Jurkat, Clone E6-1 (cell line): ENCODE data around the gene FBXO22. TPM values are rescaled to one million over a fixed set of nuclear protein-coding genes. Genes with fewer than 3 reads are reported as not detected.
"Not testable (repeated sequence)": the region's sequence is repeated elsewhere in the genome, so short reads cannot be mapped to it uniquely, and the experiment has no call there.

Experiments used
- DNase-seq: peaks from one replicate; pipeline ENCODE4 v3.0.0-alpha.2; 2011; ENCODE audit warnings: low read depth, low spot score
- H3K4me3 ChIP-seq: 2 replicates; pipeline ENCODE4 v1.5.1; 2011; ENCODE audit warnings: mild to moderate bottlenecking, low read length, control low read depth, moderate library complexity
- polyA plus RNA-seq: library from polyadenylated mRNA; unstranded; fragments of >200 nt; gene quantifications from one replicate; pipeline ENCODE4 v1.2.1, GENCODE V29; 2012; ENCODE audit warnings: missing spikeins; ENCODE audit not compliant: insufficient read length, insufficient read depth

FBXO22 gene
- polyA plus RNA-seq = 81.6 TPM

DNA sequence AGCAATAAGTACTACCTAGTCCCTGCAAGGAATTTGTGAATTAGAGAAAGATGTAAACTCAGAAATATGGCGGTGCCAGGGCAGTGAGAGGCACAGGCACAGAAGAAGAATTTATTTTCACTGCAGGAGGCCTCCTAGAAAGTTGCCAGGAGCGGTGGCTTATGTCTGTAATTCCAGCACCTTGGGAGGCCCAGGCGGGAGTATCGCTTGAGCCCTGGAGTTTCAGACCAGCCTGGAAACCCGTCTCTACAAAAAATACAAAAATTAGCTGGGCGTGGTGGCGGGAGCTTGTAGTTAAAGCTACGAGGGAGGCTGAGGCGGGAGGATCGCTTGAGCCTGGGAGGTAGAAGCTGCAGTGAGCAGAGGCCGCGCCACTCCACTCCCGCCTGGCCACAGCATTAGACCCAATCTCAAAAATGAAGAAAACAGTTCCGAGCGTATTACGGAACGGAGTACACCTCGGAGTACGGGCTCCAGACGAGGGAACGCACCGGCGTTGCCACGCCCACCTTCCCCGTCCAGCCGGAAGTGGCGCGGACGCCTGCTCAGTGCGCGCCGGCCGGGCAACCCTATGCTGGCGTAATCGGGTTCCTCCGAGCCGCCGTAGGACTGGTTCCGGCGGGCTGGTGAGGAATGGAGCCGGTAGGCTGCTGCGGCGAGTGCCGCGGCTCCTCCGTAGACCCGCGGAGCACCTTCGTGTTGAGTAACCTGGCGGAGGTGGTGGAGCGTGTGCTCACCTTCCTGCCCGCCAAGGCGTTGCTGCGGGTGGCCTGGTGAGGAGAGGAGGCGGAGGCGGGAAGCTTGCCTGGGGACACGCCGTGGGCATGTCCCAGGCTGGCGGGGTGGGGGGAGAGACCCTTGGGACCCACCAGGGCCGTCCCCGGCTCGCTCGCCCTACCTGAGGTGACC, at the start of gene FBXO22:
TSS of gene FBXO22 (plus strand) at position 548 of the 909 bp plus-strand sequence. CDS start at position 634, 86 bp downstream.
- H3K4me3 ChIP-seq = peak within 1 kb of the TSS; percentile 86
- DNase-seq = peak; percentile 80

GRCh38 chr15:75857886-75858285, 45.8 kb upstream of the FBXO22 start:
- DNase-seq = no peak
- no peak overlapping the region for H3K4me3 ChIP-seq

GRCh38 chr15:75861750-75862402, 41.8 kb upstream of the FBXO22 start:
- no peak overlapping the region for H3K4me3 ChIP-seq
- DNase-seq = no peak

DNA sequence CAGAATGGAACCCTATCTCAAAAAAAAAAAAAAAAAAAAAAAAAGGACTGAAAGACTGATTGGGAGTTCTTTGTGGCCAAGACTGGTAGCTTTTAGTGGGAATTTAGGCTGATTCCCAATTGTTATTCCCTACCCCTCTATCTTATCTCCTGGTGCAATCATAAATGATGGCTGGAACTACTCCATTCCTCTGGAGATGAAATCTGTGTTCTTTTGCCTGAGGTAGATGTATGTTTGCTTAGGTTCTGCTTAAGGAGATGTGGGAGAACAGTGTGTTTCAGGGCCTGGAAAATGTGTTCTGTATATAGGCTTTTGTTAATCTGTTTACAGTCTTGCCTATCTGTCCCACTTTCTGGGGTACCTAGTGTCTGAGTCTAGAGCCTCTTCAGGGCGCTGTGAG, 40.9 kb upstream of the FBXO22 start:
- DNase-seq = no peak
- no peak overlapping the region for H3K4me3 ChIP-seq

- no peak overlapping the region for H3K4me3 ChIP-seq
- peak; percentile 51 for DNase-seq
These were observed 39.2 kb upstream of the FBXO22 start for GRCh38 chr15:75864213-75865059.

DNA sequence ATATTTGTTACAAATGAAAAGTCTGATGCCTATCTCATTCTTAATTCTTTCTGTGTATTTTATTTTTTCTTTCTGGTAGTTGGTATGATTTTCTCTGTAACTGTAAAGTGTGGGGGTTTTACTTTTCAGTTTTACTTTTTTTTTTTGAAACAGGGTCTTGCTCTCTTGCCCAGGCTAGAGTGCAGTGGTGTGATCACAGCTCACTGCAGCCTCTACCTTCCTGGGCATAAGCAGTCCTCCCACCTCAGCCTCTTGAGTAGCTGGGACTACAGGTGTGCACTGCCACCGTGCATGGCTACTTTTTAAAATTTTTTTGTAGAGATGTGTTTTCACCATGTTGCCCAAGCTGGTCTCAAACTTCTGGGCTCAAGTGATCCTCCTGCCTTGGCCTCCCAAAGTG, 37.6 kb upstream of the FBXO22 start:
- DNase-seq, H3K4me3 ChIP-seq: not testable (repeated sequence)

GRCh38 chr15:75866916-75867315, 36.8 kb upstream of the FBXO22 start:
- H3K4me3 ChIP-seq = no peak overlapping the region
- DNase-seq = no peak

DNA sequence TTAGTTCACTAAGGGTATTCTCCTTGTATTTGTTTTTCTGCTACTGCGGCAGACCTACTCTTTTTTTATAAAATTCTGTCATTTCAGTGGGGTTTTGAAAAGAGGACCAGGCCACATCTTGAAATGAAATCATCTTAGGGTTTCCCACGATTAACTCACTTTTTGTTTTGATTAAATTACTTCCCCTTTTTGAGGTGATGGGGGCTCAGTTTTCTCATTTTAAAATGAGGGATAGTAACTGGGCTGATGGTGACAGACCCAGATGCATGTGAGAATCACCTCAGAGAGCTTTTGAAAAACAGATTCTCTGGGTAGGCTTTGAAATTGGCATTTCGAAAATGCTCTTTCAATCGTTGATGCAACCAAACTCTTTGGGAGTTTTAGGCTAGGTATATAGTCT, 36.2 kb upstream of the FBXO22 start:
- no peak overlapping the region for H3K4me3 ChIP-seq
- DNase-seq = no peak

DNA sequence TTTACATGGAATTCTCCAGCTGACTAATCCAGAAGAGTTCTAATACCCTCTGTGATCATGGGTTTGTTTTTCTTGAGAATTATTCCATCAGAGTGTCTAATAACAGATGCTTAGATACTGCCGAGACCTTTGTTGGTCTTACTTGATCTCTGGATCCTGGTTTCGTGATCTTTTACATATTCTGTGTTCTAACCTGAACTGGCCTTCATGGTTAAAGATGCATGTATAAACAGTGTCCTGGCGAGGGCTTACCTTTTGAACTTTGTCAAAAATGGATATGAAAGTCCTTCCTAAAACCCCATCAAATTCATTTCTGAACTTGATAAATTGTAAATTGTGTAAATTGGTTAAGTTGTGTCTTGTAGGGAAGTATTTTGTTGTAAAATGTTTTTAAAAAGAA, 35.7 kb upstream of the FBXO22 start:
- H3K4me3 ChIP-seq = no peak overlapping the region
- DNase-seq = no peak

- no peak for DNase-seq
- H3K4me3 ChIP-seq = no peak overlapping the region
These were observed 34.2 kb upstream of the FBXO22 start for GRCh38 chr15:75869446-75869845.

DNA sequence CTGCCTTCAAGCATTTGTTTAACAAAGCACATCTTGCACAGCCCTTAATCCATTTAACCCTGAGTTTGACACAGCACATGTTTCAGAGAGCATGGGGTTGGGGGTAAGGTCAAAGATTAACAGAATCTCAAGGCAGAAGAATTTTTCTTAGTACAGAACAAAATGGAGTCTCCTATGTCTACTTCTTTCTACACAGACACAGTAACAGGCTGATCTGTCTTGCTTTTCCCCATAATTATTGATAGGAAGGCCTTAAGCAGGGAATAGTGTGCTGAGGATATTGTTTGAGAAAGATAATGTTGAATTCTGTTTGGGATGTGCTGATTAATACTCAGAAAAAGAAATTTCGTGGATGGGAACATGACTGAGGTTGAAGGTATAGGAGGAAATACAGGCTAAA, 32.1 kb upstream of the FBXO22 start:
- DNase-seq, H3K4me3 ChIP-seq: not testable (repeated sequence)

GRCh38 chr15:75872403-75872990, 31.2 kb upstream of the FBXO22 start:
- no peak overlapping the region for H3K4me3 ChIP-seq
- DNase-seq = no peak

DNA sequence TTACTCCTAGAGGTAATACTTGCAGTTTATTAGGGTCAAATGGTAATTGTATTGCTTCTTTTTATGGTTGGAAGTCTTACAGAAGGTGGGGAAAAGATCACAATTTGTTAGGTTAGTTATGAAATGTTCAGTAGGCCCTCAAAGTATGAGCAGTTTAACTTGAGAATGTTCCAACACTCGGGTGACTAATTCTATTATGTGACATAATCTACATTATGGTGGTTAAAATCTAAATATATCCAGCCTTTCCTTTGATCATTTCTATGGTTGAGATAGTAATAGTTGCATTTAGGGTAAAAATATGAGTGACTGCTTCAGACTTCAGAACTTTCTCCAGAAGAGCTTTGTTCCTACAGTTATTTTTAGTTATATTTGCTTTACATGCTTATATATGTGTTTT, 19.6 kb upstream of the FBXO22 start:
- no peak for DNase-seq
- no peak overlapping the region for H3K4me3 ChIP-seq

DNA sequence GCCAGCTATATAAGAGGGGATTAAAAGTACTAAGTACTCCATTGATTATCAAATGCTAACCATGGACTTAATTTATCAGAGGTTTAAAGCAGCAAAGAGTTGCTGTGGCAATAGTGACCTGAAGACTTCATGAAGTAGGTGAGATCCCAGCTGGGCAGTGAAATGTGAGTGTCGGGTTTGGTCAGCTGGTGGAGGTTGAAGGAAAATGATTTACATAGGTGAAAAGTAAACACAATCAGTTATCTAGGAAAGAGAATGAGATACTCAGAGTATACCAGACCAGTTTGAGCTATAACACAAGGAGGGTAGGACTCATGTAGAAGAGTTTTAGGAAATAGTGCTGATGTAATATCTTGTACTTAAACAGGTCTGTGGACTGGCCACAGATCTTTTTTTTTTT, 16.5 kb upstream of the FBXO22 start:
- no peak for DNase-seq
- no peak overlapping the region for H3K4me3 ChIP-seq

DNA sequence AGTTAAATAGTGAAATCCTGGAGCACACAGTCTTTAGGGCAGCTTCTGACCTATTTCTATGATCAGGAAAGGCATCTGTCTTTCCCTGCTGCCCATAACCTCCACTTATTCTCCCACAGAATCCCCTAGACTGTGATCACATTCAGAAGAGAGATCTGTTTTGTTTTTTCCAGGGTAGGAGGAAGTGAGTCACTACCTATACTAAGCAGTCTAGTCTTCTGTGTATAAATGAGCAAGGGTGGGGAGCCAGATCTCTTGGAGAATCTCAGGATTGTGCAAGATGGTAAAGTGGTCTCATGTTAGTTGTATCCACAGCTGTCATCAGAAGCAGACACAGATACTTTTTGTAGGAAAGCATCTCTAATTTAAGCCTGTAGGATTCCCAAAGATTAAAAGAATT, 11.8 kb upstream of the FBXO22 start:
- no peak for DNase-seq
- H3K4me3 ChIP-seq = no peak overlapping the region

GRCh38 chr15:75895731-75896130, 7.9 kb upstream of the FBXO22 start:
- no peak for DNase-seq
- H3K4me3 ChIP-seq = no peak overlapping the region

- DNase-seq = peak; percentile 21
- H3K4me3 ChIP-seq = no peak overlapping the region
These were observed 3.1 kb upstream of the FBXO22 start for GRCh38 chr15:75900577-75900976.

GRCh38 chr15:75902129-75902557, 1.5 kb upstream of the FBXO22 start:
- H3K4me3 ChIP-seq = no peak overlapping the region
- DNase-seq = no peak

- no peak overlapping the region for H3K4me3 ChIP-seq
- no peak for DNase-seq
These were observed 1.6 kb downstream of the FBXO22 start for GRCh38 chr15:75905231-75905630.
